Measurements from ENCODE around the gene PLCXD3. TPM values are rescaled to one million over a fixed set of nuclear protein-coding genes. Genes with fewer than 3 reads are reported as not detected.
A peak's percentile ranks its signal among the peaks of the same experiment; 100 is the strongest.

PLCXD3 gene
- total and polyA plus RNA-seq, 9 of the 15 experiments (the other 6 are each of a cell fraction or from before 2014, with no cell fraction given) = not detected

DNA sequence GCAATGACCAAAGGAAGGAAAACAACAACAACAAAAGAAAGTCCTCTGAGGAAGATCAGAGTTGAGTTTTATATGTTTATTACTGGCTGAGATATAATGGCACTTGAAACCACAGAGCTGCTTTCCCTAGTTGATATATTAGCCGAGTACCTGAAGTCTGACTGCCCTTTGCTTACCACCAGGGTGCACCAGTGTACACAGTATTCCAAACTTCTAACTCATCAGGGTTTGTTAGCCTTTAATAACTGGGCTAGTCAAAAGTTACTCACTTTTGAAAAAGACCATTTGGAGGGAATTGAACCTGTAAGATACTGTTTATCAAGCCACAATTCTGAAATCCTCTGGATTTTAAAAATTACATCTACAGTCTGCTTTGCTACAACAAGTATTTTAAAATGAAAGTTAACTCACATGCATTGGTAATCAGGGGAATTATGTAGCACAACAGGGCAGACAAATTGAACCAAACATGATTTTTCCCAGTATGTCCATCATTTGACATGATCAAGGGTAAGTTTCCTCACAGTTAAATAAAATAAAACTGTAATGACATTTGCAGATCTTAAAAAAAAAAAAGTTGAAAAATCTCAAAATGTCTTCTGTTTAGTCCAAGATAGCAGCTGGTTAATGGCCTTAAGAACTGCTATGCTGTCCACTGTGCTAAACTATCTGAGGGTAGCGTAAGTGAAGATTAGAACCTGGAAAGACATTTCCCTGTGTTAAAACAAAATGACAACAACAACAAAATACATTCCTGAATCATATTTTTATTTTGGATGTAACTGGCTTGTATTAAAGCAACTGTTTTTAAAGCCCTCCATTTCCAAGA is 239.8 kb downstream of the PLCXD3 start (continued):
- TF ChIP-seq, protein P1, sequence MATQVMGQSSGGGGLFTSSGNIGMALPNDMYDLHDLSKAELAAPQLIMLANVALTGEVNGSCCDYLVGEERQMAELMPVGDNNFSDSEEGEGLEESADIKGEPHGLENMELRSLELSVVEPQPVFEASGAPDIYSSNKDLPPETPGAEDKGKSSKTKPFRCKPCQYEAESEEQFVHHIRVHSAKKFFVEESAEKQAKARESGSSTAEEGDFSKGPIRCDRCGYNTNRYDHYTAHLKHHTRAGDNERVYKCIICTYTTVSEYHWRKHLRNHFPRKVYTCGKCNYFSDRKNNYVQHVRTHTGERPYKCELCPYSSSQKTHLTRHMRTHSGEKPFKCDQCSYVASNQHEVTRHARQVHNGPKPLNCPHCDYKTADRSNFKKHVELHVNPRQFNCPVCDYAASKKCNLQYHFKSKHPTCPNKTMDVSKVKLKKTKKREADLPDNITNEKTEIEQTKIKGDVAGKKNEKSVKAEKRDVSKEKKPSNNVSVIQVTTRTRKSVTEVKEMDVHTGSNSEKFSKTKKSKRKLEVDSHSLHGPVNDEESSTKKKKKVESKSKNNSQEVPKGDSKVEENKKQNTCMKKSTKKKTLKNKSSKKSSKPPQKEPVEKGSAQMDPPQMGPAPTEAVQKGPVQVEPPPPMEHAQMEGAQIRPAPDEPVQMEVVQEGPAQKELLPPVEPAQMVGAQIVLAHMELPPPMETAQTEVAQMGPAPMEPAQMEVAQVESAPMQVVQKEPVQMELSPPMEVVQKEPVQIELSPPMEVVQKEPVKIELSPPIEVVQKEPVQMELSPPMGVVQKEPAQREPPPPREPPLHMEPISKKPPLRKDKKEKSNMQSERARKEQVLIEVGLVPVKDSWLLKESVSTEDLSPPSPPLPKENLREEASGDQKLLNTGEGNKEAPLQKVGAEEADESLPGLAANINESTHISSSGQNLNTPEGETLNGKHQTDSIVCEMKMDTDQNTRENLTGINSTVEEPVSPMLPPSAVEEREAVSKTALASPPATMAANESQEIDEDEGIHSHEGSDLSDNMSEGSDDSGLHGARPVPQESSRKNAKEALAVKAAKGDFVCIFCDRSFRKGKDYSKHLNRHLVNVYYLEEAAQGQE (IDR thresholded peaks at IDR 0.05; ENCODE audit: borderline replicate concordance) = peak; percentile 27; the same call in 1 of the 2 replicates
- TF ChIP-seq, protein P1 (CRISPR knock-in tag; IDR thresholded peaks at IDR 0.05; ENCODE audit: low read depth) = no peak

Data from K562 (cell line).